A673 (cell line): ENCODE results near the gene SLC4A8. TPM values are rescaled to one million over a fixed set of nuclear protein-coding genes. Genes with fewer than 3 reads are reported as not detected.

Experiments used
- BruUV-seq: library from RNA; stranded (reverse); fragments of 400-500 nt; replicated peaks from 2 replicates; lab custom pipeline; 2021; lab: Mats Ljungman, UMichigan
- CTCF ChIA-PET: fragments of 300-600 bp; sonication (Branson Sonifier 250); formaldehyde crosslinking; loops from one replicate; lab custom pipeline; 2022; ENCODE audit warnings: antibody characterized with exemption; lab: Charles Lee
- POLR2A ChIA-PET: fragments of 300-600 bp; sonication (Branson Sonifier 250); formaldehyde crosslinking; loops from one replicate; lab custom pipeline; 2022; ENCODE audit warnings: antibody characterized with exemption; ENCODE audit not compliant: low non-redundant PET; lab: Charles Lee
- DNase-seq: peaks from one replicate; pipeline ENCODE4 v3.0.0-alpha.2; 2015; ENCODE audit warnings: low spot score
- H3K27ac ChIP-seq: fragments of 200-600 bp; sonication (generic); 2 replicates; pipeline ENCODE4 v1.5.1; 2016; ENCODE audit warnings: mixed run types, low read depth, mild to moderate bottlenecking, mixed read lengths, antibody characterized with exemption, low read length; ENCODE audit not compliant: poor library complexity, severe bottlenecking
- H3K27me3 ChIP-seq: fragments of 200-600 bp; sonication (generic); replicated peaks from 2 replicates; pipeline ENCODE4 v1.6.1; 2017; ENCODE audit warnings: mixed run types, low read depth, mild to moderate bottlenecking, mixed read lengths, antibody characterized with exemption, low read length; ENCODE audit not compliant: insufficient read depth, poor library complexity
- H3K36me3 ChIP-seq: fragments of 200-600 bp; sonication (generic); 2 replicates; pipeline ENCODE4 v1.6.1; 2016; ENCODE audit warnings: mixed run types, mild to moderate bottlenecking, mixed read lengths, antibody characterized with exemption, low read length; ENCODE audit not compliant: insufficient read depth, poor library complexity, severe bottlenecking
- H3K4me1 ChIP-seq: fragments of 200-600 bp; sonication (generic); 2 replicates; pipeline ENCODE4 v1.6.1; 2017; ENCODE audit warnings: mixed run types, mild to moderate bottlenecking, mixed read lengths, antibody characterized with exemption, low read length; ENCODE audit not compliant: insufficient read depth, poor library complexity, severe bottlenecking
- H3K4me3 ChIP-seq: fragments of 200-600 bp; sonication (generic); 2 replicates; pipeline ENCODE4 v1.5.1; 2016; ENCODE audit warnings: low read depth, mixed run types, mild to moderate bottlenecking, mixed read lengths, low read length; ENCODE audit not compliant: poor library complexity, severe bottlenecking
- H3K9me3 ChIP-seq: fragments of 200-600 bp; sonication (generic); 2 replicates; pipeline ENCODE4 v1.6.1; 2016; ENCODE audit warnings: mixed run types, low read depth, mild to moderate bottlenecking, mixed read lengths, antibody characterized with exemption, low read length; ENCODE audit not compliant: poor library complexity, severe bottlenecking
- CTCF ChIP-seq: fragments of 300-800, 200-600 bp; sonication (generic); conservative IDR thresholded peaks from 2 replicates; pipeline ENCODE4 v1.5.1; 2017; ENCODE audit warnings: low read depth, mild to moderate bottlenecking, antibody characterized with exemption, low read length, moderate library complexity, mixed read lengths
- EZH2 ChIP-seq: fragments of 200-600 bp; sonication (generic); IDR thresholded peaks from 2 replicates; pipeline ENCODE4 v1.6.1; 2017; ENCODE audit warnings: borderline replicate concordance, low read depth, mild to moderate bottlenecking, mixed read lengths, antibody characterized with exemption, low read length; ENCODE audit not compliant: poor library complexity, severe bottlenecking
- intact Hi-C: fragments of 100-400 bp; cut with micrococcal nuclease; formaldehyde crosslinking; loops from one replicate; pipeline ENCODE4 v1.10.0; 2022; ENCODE audit not compliant: unreplicated experiment
- total RNA-seq: library from RNA; stranded (reverse); gene quantifications from 2 replicates; pipeline ENCODE4 v1.2.3, GENCODE V29; 2021

The SLC4A8 gene
- total RNA-seq, 1 experiment from 2014 or later, result 0.73 TPM

DNA sequence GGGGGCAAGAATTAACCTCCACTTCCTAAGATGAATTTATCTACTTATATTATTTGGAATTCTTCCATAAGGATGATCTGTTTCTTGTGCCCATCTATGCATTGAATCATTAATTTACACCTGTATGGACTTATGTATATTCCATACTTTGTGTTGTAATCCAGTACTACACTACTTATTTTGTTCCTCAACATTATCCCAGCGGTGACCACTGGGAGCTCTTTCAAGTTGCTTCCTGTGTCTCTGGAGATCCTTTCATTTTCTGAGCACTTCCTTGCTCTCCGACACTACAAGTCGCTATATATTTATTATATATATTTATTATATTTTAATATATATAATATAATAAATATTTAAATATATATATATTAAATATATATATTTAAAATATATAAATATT lies 111.5 kb downstream of the SLC4A8 start:
- intact Hi-C loops, result loop anchor here (10.0 kb wide), 1 partner anchor 339 kb away; no protein-coding TSS in a partner anchor
- Histone ChIP-seq H3K9me3 (no peaks in the 10 kb centered on the region), H3K27me3 (peaks cover 2% of the 10 kb centered on the region), H3K4me3 (no peak overlapping the region), H3K4me1 (no peaks in the 10 kb centered on the region), H3K27ac (no peak overlapping the region), H3K36me3 (no peaks in the 10 kb centered on the region)
- no TSS peak for BruUV-seq
- CTCF ChIA-PET, result no interaction called here
- TF ChIP-seq CTCF (no peak; the same call in 1 of the 2 replicates), EZH2 (no peak)
- peak; percentile 43 for DNase-seq
- POLR2A ChIA-PET, result no interaction called here

DNA sequence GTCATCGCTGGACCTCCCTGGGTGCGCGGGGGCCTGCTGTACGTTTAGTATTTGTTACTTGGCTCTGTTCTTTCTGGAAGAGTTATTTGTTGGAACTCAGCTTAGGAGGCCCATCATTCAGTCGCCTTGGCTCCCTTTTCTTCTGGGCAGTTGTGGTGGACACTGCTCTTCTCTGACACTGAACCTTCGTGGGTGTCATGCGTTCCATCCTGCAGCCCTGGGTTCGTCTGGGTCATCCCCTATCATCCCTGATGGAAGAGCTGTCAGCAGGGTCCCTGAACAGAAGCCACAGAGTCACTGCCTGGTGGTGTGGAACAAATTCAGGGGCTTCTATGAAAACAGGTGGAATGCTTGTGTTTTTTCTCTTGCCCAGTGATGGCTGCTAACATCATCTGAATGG lies 113.5 kb downstream of the SLC4A8 start:
- ChIA-PET POLR2A (no interaction called here), CTCF (no interaction called here)

GRCh38 chr12:51538599-51538998 lies 114.0 kb downstream of the SLC4A8 start:
- no TSS peak for BruUV-seq
- CTCF ChIA-PET, result no interaction called here
- no peak for DNase-seq
- H3K9me3 ChIP-seq, result no peaks in the 10 kb centered on the region
- H3K4me1 ChIP-seq, result no peaks in the 10 kb centered on the region
- POLR2A ChIA-PET, result no interaction called here
- no peak overlapping the region for H3K27ac ChIP-seq
- no peaks in the 10 kb centered on the region for H3K36me3 ChIP-seq
- TF ChIP-seq EZH2, result no peak
- no peak for TF ChIP-seq CTCF
- peaks cover 2% of the 10 kb centered on the region for H3K27me3 ChIP-seq
- no peak overlapping the region for H3K4me3 ChIP-seq
- intact Hi-C loops, result loop anchor here (10.0 kb wide), 1 partner anchor 336 kb away; no protein-coding TSS in a partner anchor

More for the DNA sequence above, 113.5 kb downstream of the SLC4A8 start:
- BruUV-seq, result no TSS peak
- intact Hi-C loops, result loop anchor here (10.0 kb wide), 1 partner anchor 337 kb away; no protein-coding TSS in a partner anchor
- H3K36me3 ChIP-seq, result no peaks in the 10 kb centered on the region
- peaks cover 2% of the 10 kb centered on the region for H3K27me3 ChIP-seq
- no peak overlapping the region for H3K4me3 ChIP-seq
- DNase-seq, result no peak
- no peaks in the 10 kb centered on the region for H3K4me1 ChIP-seq
- H3K9me3 ChIP-seq, result no peaks in the 10 kb centered on the region
- no peak overlapping the region for H3K27ac ChIP-seq
- no peak for TF ChIP-seq CTCF
- TF ChIP-seq EZH2, result no peak
